GM12878 (cell line): ENCODE measurements around the gene GTPBP1. TPM values are rescaled to one million over a fixed set of nuclear protein-coding genes. Genes with fewer than 3 reads are reported as not detected.

Experiments
- BCL3 ChIP-seq: IDR thresholded peaks from 2 replicates; pipeline ENCODE4 v1.6.1; 2011; ENCODE audit warnings: borderline replicate concordance, low read depth, mild to moderate bottlenecking, moderate library complexity, low read length; ENCODE audit not compliant: insufficient read depth, poor library complexity, severe bottlenecking
- ETV6 ChIP-seq, 2 experiments: fragments of 450-650 bp in 1 of 2; IDR thresholded peaks in 1 of 2; conservative IDR thresholded peaks in 1 of 2; 2 replicates each; pipeline ENCODE4 v1.6.1; 2014; ENCODE audit warnings: antibody characterized with exemption in 1 of 2, borderline replicate concordance in 1 of 2, low read depth in 1 of 2, mild to moderate bottlenecking in 1 of 2, moderate library complexity in 1 of 2
- HCFC1 ChIP-seq: fragments of 150-350 bp; IDR thresholded peaks from 2 replicates; pipeline ENCODE4 v1.6.1; 2014; ENCODE audit warnings: low read length
- POLR2A ChIP-seq: IDR thresholded peaks from 2 replicates; pipeline ENCODE4 v1.6.1; 2011; ENCODE audit warnings: low read depth, mild to moderate bottlenecking, low read length
- POLR2AphosphoS5 ChIP-seq: IDR thresholded peaks from 2 replicates; pipeline ENCODE4 v1.6.1; 2011; ENCODE audit warnings: mild to moderate bottlenecking, low read length, inconsistent platforms
- TBL1XR1 ChIP-seq: IDR thresholded peaks from 2 replicates; pipeline ENCODE4 v1.6.1; 2012; ENCODE audit warnings: low read depth, low read length, improper control_type of control experiment
- ZBTB40 ChIP-seq: fragments of 450-650 bp; IDR thresholded peaks from 2 replicates; pipeline ENCODE4 v1.6.1; 2016; ENCODE audit warnings: mild to moderate bottlenecking, moderate library complexity, borderline replicate concordance
- ZNF274 ChIP-seq: IDR thresholded peaks from one replicate; pipeline ENCODE4 v1.8.0; 2011; ENCODE audit not compliant: insufficient read length, insufficient read depth
- ZNF592 ChIP-seq: fragments of 450-650 bp; IDR thresholded peaks from 2 replicates; pipeline ENCODE4 v1.6.1; 2017; ENCODE audit warnings: mild to moderate bottlenecking, moderate library complexity
- polyA plus RNA-seq, 11 experiments: library from polyadenylated mRNA; depleted of rRNA in 4 of 11; unstranded in 6 of 11; stranded (reverse) in 5 of 11; fragments of >200 nt; fragmentation: Nextera tagmentation in 4 of 11; fragmentation: Illumina TruSeq in 1 of 11; extraction: Ambion mirVana in 4 of 11; extraction: Trizol in 1 of 11; gene quantifications; 1 replicate in 1 of 11; 2 replicates in 10 of 11; pipeline versions ENCODE4 v1.2.1 to v1.2.3, GENCODE V29; 2011 to 2016; ENCODE audit warnings: inconsistent platforms in 2 of 11, missing spikeins in 2 of 11, low read depth in 1 of 11
- total RNA-seq, 4 experiments: library from RNA; depleted of rRNA in 3 of 4; stranded (reverse); fragments of >200 nt in 3 of 4; fragmentation: Illumina TruSeq in 1 of 4; extraction: Trizol in 1 of 4; gene quantifications; 2 replicates each; pipeline versions ENCODE4 v1.2.1 to v1.2.3, GENCODE V29; 2013 to 2021

The GTPBP1 gene
- total and polyA plus RNA-seq, 10 of the 15 experiments (the other 5 are each of a cell fraction or from before 2014, with no cell fraction given): 0.89 to 63.1 (median 34.2) TPM

- TF ChIP-seq BCL3 (peak; percentile 17), ETV6 (conservative IDR thresholded peaks at IDR 0.05 in 1 of 2, IDR thresholded peaks at IDR 0.05 in 1 of 2; ENCODE audit: borderline replicate concordance in 1 of 2, low read depth in 1 of 2) (no peak), TBL1XR1 (no peak), ZNF592 (no peak), ZBTB40 (no peak), HCFC1 (no peak), ZNF274 (no peak), POLR2A (peak; percentile 34; the same call in 1 of the 2 replicates), POLR2AphosphoS5 (peak; percentile 19; the same call in 1 of the 2 replicates)
These were observed 28.8 kb downstream of the GTPBP1 start (continued) for GRCh38 chr22:38734421-38735100.
